AG04449 (cell line): ENCODE data around the gene FPGS.

Experiments used
- CTCF ChIA-PET: fragments of 350-600 bp; formaldehyde crosslinking; extraction: SDS; loops from one replicate; lab custom pipeline; 2021; ENCODE audit warnings: antibody characterized with exemption; lab: Yijun Ruan, JAX
- POLR2A ChIA-PET: fragments of 400-600, 350-600 bp; formaldehyde crosslinking; extraction: SDS; loops from one replicate; lab custom pipeline; 2020; ENCODE audit warnings: antibody characterized with exemption, inconsistent platforms; lab: Yijun Ruan, JAX
- DNase-seq: peaks from one replicate; pipeline ENCODE4 v3.0.0-alpha.2; 2010; ENCODE audit warnings: low read depth, low spot score
- H3K4me3 ChIP-seq: 2 replicates; pipeline ENCODE4 v1.5.1; 2011; ENCODE audit warnings: low read depth, mild to moderate bottlenecking, control low read depth, low read length
- CTCF ChIP-seq: IDR thresholded peaks from one replicate; pipeline ENCODE4 v1.5.1; 2011; ENCODE audit warnings: mild to moderate bottlenecking, moderate library complexity, low read length, control low read depth, inconsistent platforms; ENCODE audit not compliant: insufficient read depth; ENCODE audit errors: missing control alignments

The FPGS gene

GRCh38 chr9:127854960-127855359 is 52.3 kb downstream of the FPGS start:
- H3K4me3 ChIP-seq, result no peak overlapping the region
- no peak for TF ChIP-seq CTCF
- POLR2A ChIA-PET, result interaction anchor here (1.0 to 2.5 kb wide), 4 partner anchors 17 to 53 kb away, joined by 3 to 12 read pairs (median 4); partner anchors contain the start of gene FPGS
- CTCF ChIA-PET, result interaction anchor here (0.7 to 10.3 kb wide), 10 partner anchors 9 to 214 kb away, joined by 3 to 128 read pairs (median 4); partner anchors contain the start of gene TOR2A
- no peak for DNase-seq

GRCh38 chr9:127855522-127855921 is 52.8 kb downstream of the FPGS start:
- CTCF ChIA-PET, result interaction anchor here (0.7 to 10.3 kb wide), 8 partner anchors 11 to 215 kb away, joined by 3 to 128 read pairs (median 4); partner anchors contain the start of gene TOR2A
- DNase-seq, result no peak
- TF ChIP-seq CTCF, result no peak
- H3K4me3 ChIP-seq, result no peak overlapping the region
- POLR2A ChIA-PET, result interaction anchor here (1.0 to 1.2 kb wide), 2 partner anchors 19 to 53 kb away, joined by 3 read pairs; partner anchors contain the start of gene FPGS

- TF ChIP-seq CTCF, result no peak
- POLR2A ChIA-PET, result interaction anchor here (1.0 kb wide), 1 partner anchor 20 kb away, joined by 3 read pairs; no protein-coding TSS in a partner anchor
Observed at GRCh38 chr9:127856094-127856728, 53.5 kb downstream of the FPGS start.

GRCh38 chr9:127856729-127857116 is 54.0 kb downstream of the FPGS start:
- TF ChIP-seq CTCF, result no peak
- ChIA-PET POLR2A (no interaction called here), CTCF (interaction anchor here (10.3 kb wide), 1 partner anchor 13 kb away, joined by 128 read pairs; no protein-coding TSS in a partner anchor)
- H3K4me3 ChIP-seq, result no peak overlapping the region
- DNase-seq, result no peak

More at GRCh38 chr9:127856094-127856728, 53.5 kb downstream of the FPGS start:
- CTCF ChIA-PET, result interaction anchor here (1.0 to 10.3 kb wide), 2 partner anchors 13 to 24 kb away, joined by 3 to 128 read pairs; no protein-coding TSS in a partner anchor
- DNase-seq, result no peak
- H3K4me3 ChIP-seq, result no peak overlapping the region

- ChIA-PET CTCF (interaction anchor here (10.3 kb wide), 1 partner anchor 12 kb away, joined by 128 read pairs; no protein-coding TSS in a partner anchor), POLR2A (interaction anchor here (1.0 kb wide), 1 partner anchor 56 kb away, joined by 3 read pairs; no protein-coding TSS in a partner anchor)
- no peak for DNase-seq
- no peak for TF ChIP-seq CTCF
- no peak overlapping the region for H3K4me3 ChIP-seq
Observed at GRCh38 chr9:127857278-127857677, 54.6 kb downstream of the FPGS start.

- POLR2A ChIA-PET, result interaction anchor here (1.0 kb wide), 1 partner anchor 57 kb away, joined by 3 read pairs; no protein-coding TSS in a partner anchor
- DNase-seq, result no peak
Observed at GRCh38 chr9:127858041-127858512, 55.4 kb downstream of the FPGS start.

More at GRCh38 chr9:127858041-127858512, 55.4 kb downstream of the FPGS start:
- TF ChIP-seq CTCF, result no peak
- CTCF ChIA-PET, result interaction anchor here (10.3 kb wide), 1 partner anchor 12 kb away, joined by 128 read pairs; no protein-coding TSS in a partner anchor
- no peak overlapping the region for H3K4me3 ChIP-seq
